ENCODE data around the gene FBXO7. TPM values are rescaled to one million over a fixed set of nuclear protein-coding genes. Genes with fewer than 3 reads are reported as not detected.

The FBXO7 gene
- total RNA-seq, 1 experiment from 2014 or later, result 75.7 TPM

DNA sequence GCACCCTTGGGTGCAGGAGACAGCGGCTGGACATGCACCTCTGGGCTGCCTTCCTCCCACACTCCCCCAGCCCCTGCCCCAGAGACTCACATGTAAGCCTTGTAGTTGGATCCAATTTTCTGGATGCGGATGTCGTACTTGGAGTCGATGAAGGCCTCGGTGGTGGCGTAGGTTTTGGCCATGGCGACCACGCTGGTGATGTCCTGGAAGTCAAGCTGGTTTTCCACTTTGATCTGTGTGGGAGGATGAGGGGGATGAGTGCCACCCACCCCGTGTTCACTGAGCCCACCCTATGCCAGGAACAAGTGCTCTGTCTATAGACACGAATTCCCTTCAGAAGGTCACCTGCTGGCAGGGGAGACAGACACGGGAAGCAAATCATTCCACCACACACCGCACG, 66.9 kb downstream of the FBXO7 start:
- peaks cover 13% of the 10 kb centered on the region for H3K4me1 Mint-ChIP-seq (ENCODE audit: low read depth, unreplicated experiment)
- intact Hi-C loops (cut with micrococcal nuclease; ENCODE audit: unreplicated experiment), result no loop called here
- no peak for DNase-seq
- peaks cover 4% of the 10 kb centered on the region for H3K27me3 Mint-ChIP-seq (ENCODE audit: unreplicated experiment)
- TF ChIP-seq, protein P1, sequence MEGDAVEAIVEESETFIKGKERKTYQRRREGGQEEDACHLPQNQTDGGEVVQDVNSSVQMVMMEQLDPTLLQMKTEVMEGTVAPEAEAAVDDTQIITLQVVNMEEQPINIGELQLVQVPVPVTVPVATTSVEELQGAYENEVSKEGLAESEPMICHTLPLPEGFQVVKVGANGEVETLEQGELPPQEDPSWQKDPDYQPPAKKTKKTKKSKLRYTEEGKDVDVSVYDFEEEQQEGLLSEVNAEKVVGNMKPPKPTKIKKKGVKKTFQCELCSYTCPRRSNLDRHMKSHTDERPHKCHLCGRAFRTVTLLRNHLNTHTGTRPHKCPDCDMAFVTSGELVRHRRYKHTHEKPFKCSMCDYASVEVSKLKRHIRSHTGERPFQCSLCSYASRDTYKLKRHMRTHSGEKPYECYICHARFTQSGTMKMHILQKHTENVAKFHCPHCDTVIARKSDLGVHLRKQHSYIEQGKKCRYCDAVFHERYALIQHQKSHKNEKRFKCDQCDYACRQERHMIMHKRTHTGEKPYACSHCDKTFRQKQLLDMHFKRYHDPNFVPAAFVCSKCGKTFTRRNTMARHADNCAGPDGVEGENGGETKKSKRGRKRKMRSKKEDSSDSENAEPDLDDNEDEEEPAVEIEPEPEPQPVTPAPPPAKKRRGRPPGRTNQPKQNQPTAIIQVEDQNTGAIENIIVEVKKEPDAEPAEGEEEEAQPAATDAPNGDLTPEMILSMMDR (IDR thresholded peaks at IDR 0.05; ENCODE audit: unreplicated experiment), result no peak
- CTCF ChIA-PET, result interaction anchor here (0.6 kb wide), 1 partner anchor 9 kb away, joined by 4 read pairs; no protein-coding TSS in a partner anchor
- no peaks in the 10 kb centered on the region for H3K36me3 Mint-ChIP-seq (ENCODE audit: insufficient read depth, unreplicated experiment)
- no peak overlapping the region for H3K4me3 Mint-ChIP-seq (ENCODE audit: low read depth, unreplicated experiment)
- H3K27ac Mint-ChIP-seq (ENCODE audit: unreplicated experiment), result no peak overlapping the region
- peaks cover 3% of the 10 kb centered on the region for H3K9me3 Mint-ChIP-seq (ENCODE audit: low read depth, unreplicated experiment)
- BruUV-seq (replicated peaks), result no TSS peak

- H3K27me3 Mint-ChIP-seq (ENCODE audit: unreplicated experiment), result peaks cover 11% of the 10 kb centered on the region
- no peak overlapping the region for H3K27ac Mint-ChIP-seq (ENCODE audit: unreplicated experiment)
- TF ChIP-seq, protein P1 (IDR thresholded peaks at IDR 0.05; ENCODE audit: unreplicated experiment), result no peak
- peaks cover 3% of the 10 kb centered on the region for H3K9me3 Mint-ChIP-seq (ENCODE audit: low read depth, unreplicated experiment)
- CTCF ChIA-PET, result interaction anchor here (0.6 kb wide), 1 partner anchor 10 kb away, joined by 4 read pairs; no protein-coding TSS in a partner anchor
- no peak for DNase-seq
- no TSS peak for BruUV-seq (replicated peaks)
- intact Hi-C loops (cut with micrococcal nuclease; ENCODE audit: unreplicated experiment), result no loop called here
- no peaks in the 10 kb centered on the region for H3K36me3 Mint-ChIP-seq (ENCODE audit: insufficient read depth, unreplicated experiment)
- H3K4me3 Mint-ChIP-seq (ENCODE audit: low read depth, unreplicated experiment), result no peak overlapping the region
- peaks cover 16% of the 10 kb centered on the region for H3K4me1 Mint-ChIP-seq (ENCODE audit: low read depth, unreplicated experiment)
Measured at GRCh38 chr22:32542066-32542676, 67.6 kb downstream of the FBXO7 start.

- BruUV-seq (replicated peaks), result no TSS peak
- intact Hi-C loops (cut with micrococcal nuclease; ENCODE audit: unreplicated experiment), result no loop called here
- H3K27ac Mint-ChIP-seq (ENCODE audit: unreplicated experiment), result no peak overlapping the region
- CTCF ChIA-PET, result interaction anchor here (1.1 kb wide), 1 partner anchor 254 kb away, joined by 3 read pairs; no protein-coding TSS in a partner anchor
- H3K36me3 Mint-ChIP-seq (ENCODE audit: insufficient read depth, unreplicated experiment), result no peaks in the 10 kb centered on the region
- H3K4me1 Mint-ChIP-seq (ENCODE audit: low read depth, unreplicated experiment), result peaks cover 21% of the 10 kb centered on the region
- peaks cover 3% of the 10 kb centered on the region for H3K9me3 Mint-ChIP-seq (ENCODE audit: low read depth, unreplicated experiment)
- TF ChIP-seq, protein P1 (IDR thresholded peaks at IDR 0.05; ENCODE audit: unreplicated experiment), result no peak
- DNase-seq, result no peak
- H3K27me3 Mint-ChIP-seq (ENCODE audit: unreplicated experiment), result peaks cover 17% of the 10 kb centered on the region
- no peak overlapping the region for H3K4me3 Mint-ChIP-seq (ENCODE audit: low read depth, unreplicated experiment)
Measured at GRCh38 chr22:32542677-32543357, 68.2 kb downstream of the FBXO7 start.

DNA sequence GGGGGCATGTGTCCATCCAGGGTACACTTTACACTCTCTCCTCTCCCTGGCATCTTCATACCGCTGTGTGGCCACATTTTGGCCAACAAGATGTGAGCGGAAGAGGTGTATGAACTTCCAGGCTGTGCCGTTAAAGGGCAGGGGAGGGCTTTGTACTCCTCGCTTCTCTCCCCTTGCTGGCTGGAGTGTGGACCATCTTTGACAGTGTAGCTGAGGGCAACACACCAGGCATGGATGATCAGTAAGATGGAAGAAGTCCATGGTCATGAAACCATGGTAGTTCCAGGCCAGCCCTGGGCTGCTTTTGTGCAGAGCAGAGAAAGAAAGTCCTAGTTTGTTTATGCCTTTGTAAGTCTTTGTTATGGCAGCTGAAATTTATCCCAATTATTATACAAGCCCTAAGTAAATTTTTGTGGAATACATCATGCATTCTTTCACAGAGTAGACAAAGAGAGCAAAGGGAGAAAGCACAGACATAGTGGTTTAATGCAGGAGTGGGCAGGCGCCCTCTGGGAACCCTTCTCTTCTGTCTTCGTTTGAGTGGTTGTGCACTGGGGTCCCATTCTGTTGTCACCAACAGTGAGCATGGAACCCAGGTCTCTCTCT, 70.4 kb downstream of the FBXO7 start:
- no peak overlapping the region for H3K4me3 Mint-ChIP-seq (ENCODE audit: low read depth, unreplicated experiment)
- H3K36me3 Mint-ChIP-seq (ENCODE audit: insufficient read depth, unreplicated experiment), result no peaks in the 10 kb centered on the region
- peaks cover 8% of the 10 kb centered on the region for H3K4me1 Mint-ChIP-seq (ENCODE audit: low read depth, unreplicated experiment)
- DNase-seq, result no peak
- peaks cover 19% of the 10 kb centered on the region for H3K27me3 Mint-ChIP-seq (ENCODE audit: unreplicated experiment)
- CTCF ChIA-PET, result interaction anchor here (0.8 kb wide), 1 partner anchor 81 kb away, joined by 3 read pairs; no protein-coding TSS in a partner anchor
- BruUV-seq (replicated peaks), result no TSS peak
- intact Hi-C loops (cut with micrococcal nuclease; ENCODE audit: unreplicated experiment), result no loop called here
- no peak overlapping the region for H3K27ac Mint-ChIP-seq (ENCODE audit: unreplicated experiment)
- no peaks in the 10 kb centered on the region for H3K9me3 Mint-ChIP-seq (ENCODE audit: low read depth, unreplicated experiment)
- TF ChIP-seq, protein P1 (IDR thresholded peaks at IDR 0.05; ENCODE audit: unreplicated experiment), result no peak

All from Calu3 (cell line).